GM12872 (cell line): ENCODE measurements around the gene KIF21B.

ENCODE experiments used
- TF ChIP-seq, protein P1 (sequence below): IDR thresholded peaks from 3 replicates; pipeline ENCODE4 v1.5.1; 2011; ENCODE audit warnings: low read depth, mild to moderate bottlenecking, low read length, moderate library complexity; ENCODE audit not compliant: insufficient read depth

The KIF21B gene

DNA sequence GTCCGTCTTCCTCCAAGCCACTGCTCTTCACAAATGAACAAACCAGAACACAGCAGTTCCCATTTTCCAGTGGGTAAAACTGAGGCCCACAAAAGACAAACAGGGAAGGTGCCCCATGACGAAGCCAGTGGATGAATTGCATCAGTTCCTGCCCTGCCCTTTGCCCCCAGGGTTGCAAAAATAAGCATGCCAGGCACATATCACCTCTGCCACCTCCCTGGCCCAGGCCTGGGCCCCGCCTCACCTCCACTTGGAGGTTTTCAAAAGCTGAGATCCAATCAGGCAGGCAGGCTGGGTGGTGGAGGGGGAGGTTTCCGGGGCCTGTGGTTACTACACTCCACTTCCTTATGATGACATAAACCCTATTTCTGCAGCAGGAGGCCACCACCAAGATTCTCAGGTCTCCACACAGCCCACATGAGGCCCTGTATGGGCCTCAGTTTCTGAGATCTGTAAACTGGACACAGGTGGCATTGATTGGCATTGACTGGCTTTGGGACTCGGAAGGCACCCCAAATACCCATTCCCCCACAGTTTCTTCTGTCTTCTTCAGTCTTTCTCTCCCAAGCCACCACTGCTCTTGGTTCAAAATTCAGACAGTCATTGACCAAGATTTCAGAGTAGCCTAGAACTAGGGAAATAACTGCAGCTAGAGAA is 4.1 kb downstream of the KIF21B start:
- TF ChIP-seq, protein P1, sequence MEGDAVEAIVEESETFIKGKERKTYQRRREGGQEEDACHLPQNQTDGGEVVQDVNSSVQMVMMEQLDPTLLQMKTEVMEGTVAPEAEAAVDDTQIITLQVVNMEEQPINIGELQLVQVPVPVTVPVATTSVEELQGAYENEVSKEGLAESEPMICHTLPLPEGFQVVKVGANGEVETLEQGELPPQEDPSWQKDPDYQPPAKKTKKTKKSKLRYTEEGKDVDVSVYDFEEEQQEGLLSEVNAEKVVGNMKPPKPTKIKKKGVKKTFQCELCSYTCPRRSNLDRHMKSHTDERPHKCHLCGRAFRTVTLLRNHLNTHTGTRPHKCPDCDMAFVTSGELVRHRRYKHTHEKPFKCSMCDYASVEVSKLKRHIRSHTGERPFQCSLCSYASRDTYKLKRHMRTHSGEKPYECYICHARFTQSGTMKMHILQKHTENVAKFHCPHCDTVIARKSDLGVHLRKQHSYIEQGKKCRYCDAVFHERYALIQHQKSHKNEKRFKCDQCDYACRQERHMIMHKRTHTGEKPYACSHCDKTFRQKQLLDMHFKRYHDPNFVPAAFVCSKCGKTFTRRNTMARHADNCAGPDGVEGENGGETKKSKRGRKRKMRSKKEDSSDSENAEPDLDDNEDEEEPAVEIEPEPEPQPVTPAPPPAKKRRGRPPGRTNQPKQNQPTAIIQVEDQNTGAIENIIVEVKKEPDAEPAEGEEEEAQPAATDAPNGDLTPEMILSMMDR, result no peak

DNA sequence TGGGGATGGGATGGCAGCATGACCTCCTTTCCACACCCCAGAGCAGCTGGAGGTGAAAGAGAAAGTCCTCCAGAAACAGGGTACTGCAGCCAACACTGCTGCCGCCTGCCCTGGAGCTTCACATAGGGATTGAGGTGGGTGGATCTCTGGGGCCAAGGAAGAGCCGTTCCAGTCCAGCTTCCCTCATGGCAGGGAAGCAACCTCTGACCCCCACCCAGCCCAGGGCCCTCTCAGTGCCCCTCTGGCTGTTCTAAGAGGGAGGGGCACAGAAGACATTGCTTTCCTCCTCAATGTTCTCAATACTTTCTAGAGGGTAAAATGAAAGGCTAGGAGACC is 5.7 kb downstream of the KIF21B start:
- TF ChIP-seq, protein P1, result no peak

DNA sequence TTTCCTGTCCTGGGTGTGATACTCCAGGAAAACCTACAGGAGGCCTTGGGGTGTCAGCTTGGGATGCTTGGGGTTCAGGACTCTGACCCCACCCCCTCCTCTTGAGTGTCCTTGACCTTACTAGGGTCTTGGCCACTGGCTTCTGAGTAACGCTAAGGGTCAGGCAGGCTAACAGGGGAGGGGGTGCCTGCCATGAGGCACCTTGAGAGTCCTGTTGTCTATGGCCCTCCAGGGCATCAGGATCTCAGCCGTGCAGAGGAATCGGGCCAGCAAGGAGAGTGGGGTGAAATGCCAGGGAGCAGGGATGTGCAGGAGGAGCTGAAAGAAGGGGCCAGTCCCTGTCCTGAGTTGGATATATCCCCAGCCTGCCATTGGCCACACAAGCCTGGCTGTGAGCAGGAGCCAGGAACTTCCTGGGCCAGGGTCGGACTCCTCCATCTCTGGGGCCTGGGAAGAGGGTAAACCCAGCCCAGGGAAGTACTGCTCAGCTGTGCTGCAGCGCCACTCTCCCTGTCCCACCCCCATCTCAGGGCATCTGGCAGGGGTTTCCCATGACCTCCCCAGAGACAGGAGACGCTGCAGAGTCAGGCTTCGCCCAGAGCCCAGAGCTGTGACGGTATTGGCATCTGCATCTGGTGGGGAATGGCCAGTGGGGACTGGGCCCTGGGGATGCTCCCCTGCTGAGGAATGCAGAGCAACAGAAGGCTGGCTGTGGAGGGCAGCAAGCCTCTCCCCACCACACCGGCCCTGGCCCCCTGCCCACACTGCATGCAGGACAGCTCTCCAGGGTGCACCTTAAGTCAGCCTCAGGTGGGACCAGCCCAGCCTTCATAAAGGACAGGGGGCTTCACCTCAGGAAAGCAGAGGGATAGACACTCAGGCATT is 6.3 kb downstream of the KIF21B start:
- TF ChIP-seq, protein P1, result no peak

DNA sequence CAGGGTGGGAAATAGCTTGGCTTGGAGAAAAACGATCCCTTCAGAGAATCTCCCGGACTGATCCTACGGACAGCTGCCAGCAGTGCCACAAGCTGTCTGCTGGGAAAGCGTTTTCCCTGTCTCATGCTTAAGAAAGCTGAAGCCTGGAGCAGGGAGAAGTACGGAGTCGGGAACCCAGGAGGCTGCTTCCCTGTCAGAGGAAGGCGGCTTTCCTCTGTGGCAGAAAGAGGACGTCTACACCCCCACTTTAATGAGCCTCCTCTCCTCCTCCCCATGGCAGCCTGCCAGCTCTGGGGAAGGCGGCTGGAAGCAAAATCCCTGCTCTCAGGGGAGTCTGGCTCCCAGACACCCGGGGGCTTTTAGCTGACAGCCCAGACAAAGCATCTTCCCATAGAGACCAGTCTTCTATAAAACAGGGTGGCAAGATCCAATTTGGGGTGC is 7.3 kb downstream of the KIF21B start:
- TF ChIP-seq, protein P1, result no peak

DNA sequence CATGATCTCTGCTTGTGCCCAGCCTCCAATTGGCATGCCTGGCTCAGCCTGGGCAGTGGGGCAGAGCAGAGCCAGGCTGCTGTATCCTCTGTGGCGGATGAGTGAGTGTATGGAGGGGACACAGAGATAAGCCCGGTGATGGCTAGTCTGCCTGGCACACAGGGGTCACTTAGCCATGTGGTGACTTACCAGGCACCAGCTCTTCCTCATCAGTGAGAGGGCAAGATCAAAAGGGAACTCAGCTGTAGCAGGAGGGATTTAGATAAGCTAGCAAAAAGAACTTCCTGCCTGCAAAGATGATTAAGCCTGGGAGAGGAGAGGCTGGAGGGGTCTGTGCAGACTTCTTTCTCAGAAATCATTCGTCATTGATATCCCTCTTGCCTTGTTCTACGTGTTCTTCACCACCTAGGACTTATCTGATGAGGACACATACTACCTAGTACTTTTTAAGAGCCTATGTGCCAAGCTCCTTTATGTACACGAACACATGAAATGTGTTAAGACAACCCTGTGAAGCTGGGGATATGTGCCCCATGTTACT is 7.9 kb downstream of the KIF21B start:
- TF ChIP-seq, protein P1, result no peak

DNA sequence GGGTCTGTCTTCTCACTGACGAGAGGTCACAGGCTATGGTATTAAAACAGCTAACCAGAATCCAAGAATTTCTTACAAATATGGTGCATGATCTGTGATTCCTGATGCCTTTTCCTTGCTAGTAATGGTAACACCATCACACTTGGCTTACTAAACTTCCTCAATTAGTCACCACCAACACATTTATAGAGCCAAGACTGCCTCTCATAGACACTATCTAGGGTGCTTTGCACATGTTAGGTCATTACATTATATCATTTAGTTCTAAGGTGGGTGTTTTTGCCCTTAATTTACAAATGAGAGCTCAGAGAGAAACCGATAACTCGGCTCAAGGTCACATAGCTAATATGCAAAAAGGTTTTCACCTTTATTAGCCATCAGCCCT is 8.7 kb downstream of the KIF21B start:
- TF ChIP-seq, protein P1, result no peak

DNA sequence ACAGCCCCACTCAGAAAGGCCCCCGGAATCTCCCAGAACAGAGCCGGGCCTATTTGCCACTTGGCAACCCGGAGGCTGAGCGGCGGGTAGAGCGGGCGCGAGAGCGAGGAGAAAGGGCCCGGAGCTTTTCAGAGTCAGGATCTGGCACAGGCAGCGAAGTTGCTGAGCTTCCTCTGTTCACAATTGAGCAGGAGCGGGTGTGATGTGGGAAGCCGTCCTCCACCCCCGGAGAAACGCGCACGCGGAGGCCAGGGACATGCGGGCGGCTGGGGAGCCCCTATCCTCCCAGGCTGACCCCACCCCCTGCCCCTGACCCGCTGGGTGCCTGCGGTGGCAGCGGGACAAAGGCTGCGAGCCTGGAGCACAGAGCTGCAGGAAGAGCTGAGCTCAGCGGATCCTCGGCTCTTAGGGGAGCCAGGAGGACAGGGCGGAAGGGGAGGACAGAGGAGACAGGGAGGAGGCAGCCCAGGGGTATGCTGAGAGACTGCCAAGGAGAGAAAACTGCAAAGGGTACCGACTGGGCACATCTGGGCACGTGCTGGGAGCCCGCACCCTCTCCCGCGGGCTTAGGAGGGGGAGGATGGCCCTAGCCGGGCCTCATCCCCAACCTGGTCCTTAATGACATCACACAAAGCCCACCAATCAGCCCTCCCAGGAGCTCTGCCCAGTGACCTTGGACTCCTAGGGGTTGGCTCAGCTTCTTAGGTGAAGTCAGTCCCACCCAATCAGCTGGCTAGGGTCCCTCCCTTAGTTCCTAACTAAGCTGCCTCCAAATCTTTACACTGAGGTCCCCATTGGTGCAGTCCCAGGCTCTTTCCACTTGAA is 9.3 kb downstream of the KIF21B start:
- TF ChIP-seq, protein P1, result no peak
